ENCODE measurements around the gene CASP14. TPM values are rescaled to one million over a fixed set of nuclear protein-coding genes. Genes with fewer than 3 reads are reported as not detected.
"Not testable (repeated sequence)": the region's sequence is repeated elsewhere in the genome, so short reads cannot be mapped to it uniquely, and the experiment has no call there.

The CASP14 gene
- total RNA-seq, 4 donors from 2014 or later, result not detected

DNA sequence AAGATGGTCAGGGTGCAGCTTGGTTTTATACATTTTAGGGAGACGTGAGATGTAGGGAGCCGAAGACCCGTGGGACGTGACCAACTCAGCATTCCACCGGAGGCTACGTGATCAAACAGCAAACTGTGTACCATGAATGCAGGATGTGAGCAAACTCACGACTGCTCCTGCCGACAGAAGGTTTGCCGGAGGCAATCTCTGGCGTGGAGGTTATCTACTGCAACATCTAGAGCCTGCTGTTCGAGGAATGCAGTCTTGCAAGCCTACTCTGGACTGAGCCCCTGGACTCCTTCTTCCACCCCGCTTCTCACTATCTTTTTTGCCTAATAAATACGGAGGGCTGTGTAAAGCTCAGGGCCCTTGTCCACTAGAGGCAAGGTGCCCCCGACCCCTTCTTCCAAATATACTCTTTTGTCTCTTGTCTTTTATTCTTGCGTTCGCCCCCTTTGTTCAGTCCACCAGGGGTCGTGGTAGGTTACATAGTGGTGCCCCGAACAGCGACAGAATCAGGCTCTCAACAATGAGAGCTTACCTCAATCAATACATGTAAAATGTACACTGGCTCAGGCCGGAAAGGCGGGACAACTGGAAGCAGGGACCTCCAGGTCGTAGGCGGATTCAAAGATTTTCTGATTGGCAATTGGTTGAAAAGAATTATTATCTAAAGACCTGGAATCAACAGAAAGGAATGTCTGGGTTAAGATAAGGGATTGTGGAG lies 23.8 kb downstream of the CASP14 start:
- Histone ChIP-seq H3K9me3 (no peaks in the 10 kb centered on the region), H3K36me3 (no peaks in the 10 kb centered on the region), H3K4me1 (no peaks in the 10 kb centered on the region), H3K4me3 (no peak overlapping the region), H3K27me3 (no peaks in the 10 kb centered on the region), H3K27ac (no peak overlapping the region)
- TF ChIP-seq, protein P1, sequence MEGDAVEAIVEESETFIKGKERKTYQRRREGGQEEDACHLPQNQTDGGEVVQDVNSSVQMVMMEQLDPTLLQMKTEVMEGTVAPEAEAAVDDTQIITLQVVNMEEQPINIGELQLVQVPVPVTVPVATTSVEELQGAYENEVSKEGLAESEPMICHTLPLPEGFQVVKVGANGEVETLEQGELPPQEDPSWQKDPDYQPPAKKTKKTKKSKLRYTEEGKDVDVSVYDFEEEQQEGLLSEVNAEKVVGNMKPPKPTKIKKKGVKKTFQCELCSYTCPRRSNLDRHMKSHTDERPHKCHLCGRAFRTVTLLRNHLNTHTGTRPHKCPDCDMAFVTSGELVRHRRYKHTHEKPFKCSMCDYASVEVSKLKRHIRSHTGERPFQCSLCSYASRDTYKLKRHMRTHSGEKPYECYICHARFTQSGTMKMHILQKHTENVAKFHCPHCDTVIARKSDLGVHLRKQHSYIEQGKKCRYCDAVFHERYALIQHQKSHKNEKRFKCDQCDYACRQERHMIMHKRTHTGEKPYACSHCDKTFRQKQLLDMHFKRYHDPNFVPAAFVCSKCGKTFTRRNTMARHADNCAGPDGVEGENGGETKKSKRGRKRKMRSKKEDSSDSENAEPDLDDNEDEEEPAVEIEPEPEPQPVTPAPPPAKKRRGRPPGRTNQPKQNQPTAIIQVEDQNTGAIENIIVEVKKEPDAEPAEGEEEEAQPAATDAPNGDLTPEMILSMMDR (IDR thresholded peaks at IDR 0.05), result no peak
- TF ChIP-seq POLR2A (IDR thresholded peaks at IDR 0.05), result no peak
- DNase-seq, result no peak
- intact Hi-C loops (cut with DNase I; ENCODE audit: low total_unique reads), result no loop called here

DNA sequence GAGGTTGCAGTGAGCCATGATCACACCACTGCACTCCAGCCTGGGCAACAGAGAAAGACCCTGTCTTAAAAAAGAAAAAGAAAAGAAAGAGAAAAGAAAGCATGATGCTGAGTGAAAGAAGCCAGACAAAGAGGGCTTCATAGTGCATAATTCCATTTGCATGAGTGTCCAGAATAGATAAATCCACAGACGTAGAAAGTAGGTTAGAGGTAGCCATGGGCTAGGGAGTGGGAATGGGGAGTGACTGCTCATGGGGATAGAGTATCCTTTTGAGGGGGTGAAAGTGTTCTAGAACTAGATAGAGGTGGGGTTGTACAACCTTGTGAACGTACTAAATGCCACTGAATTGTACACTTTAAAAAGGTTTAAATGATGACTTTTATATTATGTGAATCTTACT lies 25.1 kb downstream of the CASP14 start:
- intact Hi-C loops (cut with DNase I; ENCODE audit: low total_unique reads), result no loop called here
- Histone ChIP-seq H3K27me3 (no peaks in the 10 kb centered on the region), H3K9me3 (no peaks in the 10 kb centered on the region), H3K4me1 (no peaks in the 10 kb centered on the region), H3K27ac (no peak overlapping the region), H3K36me3 (no peaks in the 10 kb centered on the region), H3K4me3 (no peak overlapping the region)
- no peak for DNase-seq
- no peak for TF ChIP-seq POLR2A (IDR thresholded peaks at IDR 0.05)
- TF ChIP-seq, protein P1 (IDR thresholded peaks at IDR 0.05), result no peak

DNA sequence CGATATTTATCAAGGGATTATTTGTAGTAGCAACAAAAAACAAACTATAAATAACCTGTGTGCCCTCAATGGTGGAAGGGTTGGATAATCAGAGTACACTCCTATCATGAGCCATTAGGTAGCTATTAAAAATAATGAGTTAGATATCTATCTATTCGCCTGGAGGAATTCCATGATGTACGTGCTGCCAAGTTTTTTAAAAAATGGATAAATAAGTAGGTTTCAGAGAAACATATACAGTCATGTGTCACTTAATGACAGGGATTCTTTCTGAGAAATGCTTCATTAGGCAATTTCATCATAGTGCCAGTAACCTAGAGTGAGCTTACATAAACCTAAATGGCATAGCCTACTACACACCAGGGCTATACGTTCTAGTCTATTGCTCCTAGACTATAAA lies 26.5 kb downstream of the CASP14 start:
- H3K27ac ChIP-seq, result no peak overlapping the region
- TF ChIP-seq, protein P1 (IDR thresholded peaks at IDR 0.05), result no peak
- TF ChIP-seq POLR2A (IDR thresholded peaks at IDR 0.05), result no peak
- H3K36me3 ChIP-seq, result no peaks in the 10 kb centered on the region
- no peaks in the 10 kb centered on the region for H3K9me3 ChIP-seq
- H3K27me3 ChIP-seq, result no peaks in the 10 kb centered on the region
- H3K4me1 ChIP-seq, result no peaks in the 10 kb centered on the region
- H3K4me3 ChIP-seq, result no peak overlapping the region
- intact Hi-C loops (cut with DNase I; ENCODE audit: low total_unique reads), result no loop called here
- no peak for DNase-seq

DNA sequence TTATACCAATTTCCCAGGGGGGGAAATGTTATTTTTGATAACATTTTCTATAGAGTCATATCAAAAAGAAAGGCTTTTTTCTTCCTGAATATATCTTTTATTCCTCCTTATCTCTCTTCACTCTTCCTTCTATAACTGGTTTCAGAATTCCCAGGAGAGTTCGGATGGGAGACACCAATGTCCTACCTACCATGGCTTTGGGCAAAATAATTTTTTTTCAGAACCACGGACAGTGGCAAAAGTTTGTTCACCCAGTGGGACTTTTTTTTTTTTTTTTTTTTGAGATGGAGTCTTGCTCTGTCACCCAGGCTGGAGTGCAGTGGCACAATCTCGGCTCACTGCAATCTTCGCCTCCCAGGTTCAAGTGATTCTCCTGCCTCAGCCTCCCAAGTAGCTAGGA lies 30.7 kb downstream of the CASP14 start:
- H3K4me3 ChIP-seq; H3K36me3 ChIP-seq; H3K4me1 ChIP-seq; H3K27me3 ChIP-seq; DNase-seq; H3K27ac ChIP-seq; intact Hi-C loops (cut with DNase I; ENCODE audit: low total_unique reads); H3K9me3 ChIP-seq: not testable (repeated sequence)

DNA sequence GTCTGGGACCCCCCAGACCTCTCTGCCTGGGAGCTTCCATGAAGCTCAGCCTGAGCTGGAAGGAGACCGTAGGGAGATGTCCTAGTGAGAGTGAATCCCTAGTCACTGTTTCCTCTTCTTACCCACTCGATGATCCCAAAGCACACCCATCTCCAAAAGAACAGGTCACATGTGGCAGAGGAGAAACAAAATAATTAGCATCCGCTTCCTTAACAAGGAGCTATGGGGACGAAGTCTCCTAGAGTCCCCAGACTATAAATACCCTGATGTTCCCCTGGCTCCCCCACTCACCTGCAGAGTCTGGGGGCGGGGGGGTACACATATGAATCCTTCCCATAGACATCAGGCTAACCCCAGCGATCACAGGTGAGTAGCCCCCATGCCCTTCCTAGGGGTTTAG lies 32.6 kb downstream of the CASP14 start, which contains the start of gene OR1I1:
Gene OR1I1, plus strand, starts transcription at position 301 of the 400 bp plus-strand sequence. CDS start 4,855 bp downstream, outside the sequence.
- no peaks in the 10 kb centered on the region for H3K4me1 ChIP-seq
- intact Hi-C loops (cut with DNase I; ENCODE audit: low total_unique reads), result no loop called here
- no peaks in the 10 kb centered on the region for H3K36me3 ChIP-seq
- no peak within 1 kb of the TSS for H3K27ac ChIP-seq
- no peak for DNase-seq
- no peaks in the 10 kb centered on the region for H3K27me3 ChIP-seq
- no peak within 1 kb of the TSS for H3K4me3 ChIP-seq
- no peaks in the 10 kb centered on the region for H3K9me3 ChIP-seq
- no peak for TF ChIP-seq POLR2A (IDR thresholded peaks at IDR 0.05)
- TF ChIP-seq, protein P1 (IDR thresholded peaks at IDR 0.05), result no peak

Measured in uterus (tissue), 4 donors.